Panc1 (cell line): Measurements from ENCODE around the gene SLC12A5.

Experiments
- CTCF ChIP-seq: fragments of 450-650 bp; IDR thresholded peaks from 2 replicates; pipeline ENCODE4 v1.5.1; 2017; ENCODE audit warnings: mild to moderate bottlenecking
- POLR2AphosphoS5 ChIP-seq: IDR thresholded peaks from 2 replicates; pipeline ENCODE4 v1.6.1; 2012; ENCODE audit warnings: mild to moderate bottlenecking, low read depth, low read length, moderate library complexity
- REST ChIP-seq, 2 experiments: IDR thresholded peaks; 2 replicates each; pipeline ENCODE4 v1.6.1; 2011 to 2012; ENCODE audit warnings: low read depth in 2 of 2, control low read depth in 1 of 2, low read length in 1 of 2, mild to moderate bottlenecking in 1 of 2, moderate library complexity in 1 of 2; ENCODE audit not compliant: insufficient read depth in 1 of 2
- SIN3A ChIP-seq: IDR thresholded peaks from 2 replicates; pipeline ENCODE4 v1.6.1; 2012; ENCODE audit warnings: low read depth, mild to moderate bottlenecking, low read length, moderate library complexity, borderline replicate concordance; ENCODE audit not compliant: insufficient read depth

- TF ChIP-seq CTCF (no peak), POLR2AphosphoS5 (no peak), SIN3A (no peak), REST (IDR thresholded peaks at IDR 0.05; ENCODE audit: insufficient read depth in 1 of 2, low read depth in 2 of 2, low read length in 1 of 2) (no peak)
These were observed 30.3 kb upstream of the SLC12A5 start for GRCh38 chr20:45998761-45999160.
